GM21381 (cell line): Measurements from ENCODE around the gene ALKBH2.
"Not testable (repeated sequence)": the region's sequence is repeated elsewhere in the genome, so short reads cannot be mapped to it uniquely, and the experiment has no call there.

Experiments used
- ATAC-seq: cut with Tn5 transposase; IDR thresholded peaks from one replicate; pipeline ENCODE4 v1.9.1; 2021; ENCODE audit warnings: mild to moderate bottlenecking, moderate library complexity; ENCODE audit not compliant: unreplicated experiment

ALKBH2 gene

GRCh38 chr12:109069307-109070271 lies 23.7 kb downstream of the ALKBH2 start:
- no peak for ATAC-seq

GRCh38 chr12:109065853-109066193 lies 27.4 kb downstream of the ALKBH2 start:
- no peak for ATAC-seq

GRCh38 chr12:109065154-109065852 lies 28.0 kb downstream of the ALKBH2 start:
- ATAC-seq, result no peak

DNA sequence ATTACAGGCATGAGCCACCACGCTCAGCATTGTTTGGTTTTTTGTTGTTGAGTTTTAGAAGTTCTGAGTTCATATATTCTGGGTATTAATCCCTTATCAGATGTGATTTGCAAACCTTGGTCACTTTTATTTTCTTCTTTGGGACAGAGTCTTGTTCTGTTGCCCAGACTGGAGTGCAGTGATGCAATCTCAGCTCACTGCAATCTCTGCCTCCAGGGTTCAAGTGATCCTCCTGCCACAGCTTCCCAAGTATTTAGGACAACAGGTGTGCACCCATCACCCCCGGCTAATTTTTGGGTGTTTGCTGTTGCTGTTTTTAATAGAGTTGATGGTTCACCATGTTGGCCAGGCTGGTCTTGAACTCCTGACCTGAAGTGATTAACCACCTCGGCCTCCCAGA lies 29.1 kb downstream of the ALKBH2 start:
- ATAC-seq, result no peak

- no peak for ATAC-seq
These were observed 34.5 kb downstream of the ALKBH2 start for GRCh38 chr12:109058773-109059172.

GRCh38 chr12:109057376-109057775 lies 35.9 kb downstream of the ALKBH2 start:
- no peak for ATAC-seq

DNA sequence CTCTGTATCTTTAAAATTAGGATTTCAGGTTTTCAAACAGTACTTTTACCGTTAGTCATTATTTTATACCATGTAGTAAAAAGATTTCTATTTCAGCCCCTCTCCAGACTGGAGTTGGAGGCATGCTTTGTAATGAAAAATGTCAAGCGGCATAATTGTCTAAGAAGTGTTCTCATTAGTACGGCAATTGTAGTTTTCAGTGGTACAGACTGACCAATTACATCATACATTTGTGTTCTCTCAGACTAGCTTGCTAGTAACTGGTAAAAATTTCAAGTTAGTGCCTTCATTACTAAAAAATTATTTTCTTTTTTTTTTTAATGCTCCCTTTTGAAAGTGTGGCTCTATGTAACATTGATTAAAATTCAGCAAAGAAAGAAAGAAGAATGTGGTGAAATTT lies 36.4 kb downstream of the ALKBH2 start:
- no peak for ATAC-seq

DNA sequence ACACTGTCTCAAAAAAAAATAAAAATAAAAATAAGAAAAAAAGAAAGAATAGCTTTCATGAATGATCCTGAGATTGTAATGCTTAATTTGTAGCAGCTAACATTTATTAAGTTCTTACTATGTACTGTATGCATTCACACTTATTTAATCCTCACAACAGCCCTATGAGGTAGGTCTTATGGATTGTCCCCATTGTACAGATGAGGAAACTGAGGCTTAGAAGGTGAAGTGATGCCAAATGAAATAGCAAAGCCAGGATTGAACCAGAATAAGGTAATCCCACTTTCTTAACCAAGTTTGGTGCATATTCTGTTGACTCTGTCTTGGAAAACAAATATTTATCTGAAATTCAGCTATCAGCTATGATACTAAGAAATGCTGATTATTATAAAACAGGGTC lies 38.8 kb downstream of the ALKBH2 start:
- no peak for ATAC-seq

DNA sequence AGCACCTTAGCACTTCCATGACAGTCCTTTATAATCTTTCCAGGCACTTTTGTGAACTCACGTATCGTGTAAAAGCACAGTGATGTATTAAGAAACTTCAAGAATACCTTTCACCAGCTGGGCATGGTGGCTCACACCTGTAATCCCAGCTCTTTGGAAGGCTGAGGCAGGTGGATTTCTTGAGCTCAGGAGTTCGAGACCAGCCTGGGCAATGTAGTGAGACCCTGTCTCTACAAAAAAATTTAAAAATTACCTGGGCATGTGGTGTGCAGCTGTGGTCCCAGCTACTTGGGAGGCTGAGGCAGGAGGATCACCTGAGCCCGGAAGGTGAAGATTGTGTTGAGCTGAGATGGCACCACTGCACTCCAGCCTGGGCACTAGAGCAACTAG lies 39.2 kb downstream of the ALKBH2 start:
- ATAC-seq, result not testable (repeated sequence)

DNA sequence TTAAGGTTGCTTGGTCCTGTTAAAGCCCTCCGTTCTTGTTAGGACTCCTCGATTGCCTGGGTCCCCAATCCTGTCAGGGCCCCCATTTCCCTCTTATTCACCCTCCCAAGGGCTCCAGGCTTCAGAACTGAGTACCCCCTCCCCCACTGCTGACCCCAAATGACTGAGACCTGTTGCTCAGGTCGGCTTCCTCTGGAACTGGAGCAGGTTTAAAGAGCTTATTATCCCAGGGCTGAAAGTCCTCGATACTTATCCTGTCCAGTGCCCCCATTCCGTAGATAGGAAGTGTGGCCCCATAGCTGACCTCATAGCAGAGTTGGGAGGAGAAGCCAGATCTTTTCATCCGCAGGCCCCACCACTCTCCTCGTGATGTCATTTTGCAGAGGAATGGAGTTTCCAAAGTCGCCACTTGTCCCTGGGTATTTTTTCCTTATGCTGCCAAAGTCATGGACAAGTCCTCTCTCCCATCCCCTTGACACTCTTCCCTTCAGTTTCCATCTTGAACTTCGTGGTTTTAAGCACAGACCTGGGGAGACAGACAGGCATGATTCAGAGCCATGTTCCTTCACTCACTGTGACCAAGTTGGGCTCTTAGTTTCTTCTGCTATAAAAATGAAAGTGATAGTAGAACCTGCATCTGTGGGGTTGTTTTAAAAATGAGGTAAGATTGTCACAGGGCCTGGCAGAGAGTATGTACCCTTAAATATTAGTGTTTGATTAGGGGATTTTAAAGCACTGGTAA lies 39.7 kb downstream of the ALKBH2 start:
- ATAC-seq, result no peak

- peak; percentile 72 for ATAC-seq
These were observed 40.6 kb downstream of the ALKBH2 start, which contains the start of gene USP30 for GRCh38 chr12:109052414-109053323. TSS of gene USP30 (plus strand) at chr12:109052576. CDS start at chr12:109052679, 103 bp downstream.

DNA sequence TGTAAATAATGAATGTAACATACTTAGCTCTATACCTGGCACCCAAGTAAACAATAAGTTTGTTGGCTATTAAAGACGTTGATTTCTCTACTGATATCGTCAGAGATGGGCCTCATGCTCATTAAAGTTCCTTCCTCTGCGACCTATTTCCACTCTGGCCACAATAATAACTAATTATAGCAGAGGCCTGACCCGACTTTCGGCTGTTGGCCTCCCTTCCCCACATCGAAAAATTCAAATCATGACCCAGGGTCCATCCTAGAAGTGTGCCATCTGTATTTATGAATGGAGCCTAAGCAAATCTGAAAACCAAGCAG lies 41.2 kb downstream of the ALKBH2 start:
- ATAC-seq, result no peak

DNA sequence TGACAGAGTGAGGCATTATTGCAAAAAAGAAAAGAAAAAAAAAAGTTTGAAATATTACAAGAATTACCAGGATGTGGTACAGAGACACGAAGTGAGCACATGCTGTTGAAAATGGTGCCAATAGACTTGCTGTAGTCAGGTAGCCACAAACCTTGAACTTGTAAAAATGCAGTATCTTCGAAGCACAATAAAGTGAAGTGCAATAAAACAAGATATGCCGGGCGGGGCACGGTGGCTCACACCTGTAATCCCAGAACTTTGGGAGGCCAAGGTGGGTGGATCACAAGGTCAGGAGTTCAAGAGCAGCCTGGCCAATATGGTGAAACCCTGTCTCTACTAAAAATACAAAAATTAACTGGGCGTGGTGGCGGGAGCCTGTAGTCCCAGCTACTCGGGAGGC lies 43.5 kb downstream of the ALKBH2 start:
- ATAC-seq, result not testable (repeated sequence)

GRCh38 chr12:109048706-109049105 lies 44.6 kb downstream of the ALKBH2 start:
- not testable (repeated sequence) for ATAC-seq

GRCh38 chr12:109047081-109047805 lies 46.0 kb downstream of the ALKBH2 start:
- no peak for ATAC-seq

DNA sequence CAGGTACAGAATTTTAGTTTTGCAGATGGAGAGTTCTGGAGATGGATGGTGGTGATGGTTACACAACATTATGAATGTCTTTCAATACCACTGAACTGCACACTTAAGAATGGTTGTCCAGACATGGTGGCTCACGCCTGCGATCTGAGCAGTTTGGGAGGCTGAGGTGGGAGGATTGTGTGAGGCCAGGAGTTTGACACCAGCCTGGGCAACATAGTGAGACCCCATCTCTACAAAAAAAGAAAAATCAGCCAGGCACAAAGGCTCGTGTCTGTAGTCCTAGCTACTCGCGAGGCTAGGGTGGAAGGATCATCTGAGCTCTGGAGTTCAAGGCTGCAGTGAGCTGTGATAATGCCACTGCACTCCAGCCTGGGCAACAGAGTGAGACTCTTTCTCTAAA lies 49.0 kb downstream of the ALKBH2 start:
- ATAC-seq, result no peak
